ENCODE results near the gene DDX25. TPM values are rescaled to one million over a fixed set of nuclear protein-coding genes. Genes with fewer than 3 reads are reported as not detected.

The DDX25 gene
- total RNA-seq, 1 experiment from 2014 or later, result 0.39 TPM

DNA sequence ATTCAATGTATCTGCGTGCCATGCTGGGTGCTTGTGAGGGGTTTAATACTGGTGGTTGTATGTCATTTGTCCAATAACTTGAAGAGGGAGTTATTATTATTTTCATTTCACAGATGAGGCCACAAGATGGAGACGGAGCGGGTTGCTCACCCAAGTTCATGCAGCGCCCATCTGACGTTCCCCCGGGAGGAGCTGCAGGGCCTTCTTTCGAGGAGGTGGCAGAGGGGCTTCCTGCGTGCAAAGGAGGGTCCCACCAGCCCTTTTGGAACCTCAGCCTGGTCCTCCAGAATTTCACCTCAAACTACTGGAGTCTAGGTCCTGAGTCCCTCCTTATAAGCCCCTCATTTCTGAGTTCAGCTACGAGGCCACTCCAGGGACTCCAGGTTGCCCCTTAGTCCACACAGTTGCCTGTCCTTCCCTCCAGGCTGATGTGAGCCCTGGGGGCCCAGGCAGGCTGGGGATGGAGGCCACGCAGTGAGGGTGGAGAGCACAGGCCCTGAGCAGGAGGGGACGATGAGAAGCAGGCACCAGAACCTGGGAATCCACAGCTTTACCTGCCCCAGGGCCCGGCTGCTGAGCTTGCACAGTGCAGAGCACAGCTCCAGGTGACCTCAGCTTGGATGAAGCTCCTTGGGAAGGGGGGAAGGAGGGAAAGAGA lies 38.6 kb downstream of the DDX25 start:
- ChIA-PET POLR2A (ENCODE audit: low non-redundant PET) (interaction anchor here (0.5 kb wide), 1 partner anchor 258 kb away, joined by 3 read pairs; no protein-coding TSS in a partner anchor), CTCF (interaction anchor here (0.7 to 2.1 kb wide), 2 partner anchors 119 to 251 kb away, joined by 3 to 12 read pairs; no protein-coding TSS in a partner anchor)
- DNase-seq (ENCODE audit: low spot score), result no peak
- no peak overlapping the region for H3K27ac ChIP-seq (ENCODE audit: low read depth, low read length, poor library complexity, severe bottlenecking)
- BruUV-seq (replicated peaks), result no TSS peak
- no peaks in the 10 kb centered on the region for H3K36me3 ChIP-seq (ENCODE audit: insufficient read depth, low read length, poor library complexity, severe bottlenecking)
- H3K4me3 ChIP-seq (ENCODE audit: low read depth, low read length, poor library complexity, severe bottlenecking), result no peak overlapping the region
- no peaks in the 10 kb centered on the region for H3K9me3 ChIP-seq (ENCODE audit: low read depth, low read length, poor library complexity, severe bottlenecking)
- no peaks in the 10 kb centered on the region for H3K27me3 ChIP-seq (replicated peaks; ENCODE audit: insufficient read depth, low read depth, low read length, poor library complexity)
- intact Hi-C loops (cut with micrococcal nuclease; ENCODE audit: unreplicated experiment), result loop anchor here (1.0 to 5.0 kb wide), 2 partner anchors 118 to 249 kb away; no protein-coding TSS in a partner anchor
- no peaks in the 10 kb centered on the region for H3K4me1 ChIP-seq (ENCODE audit: insufficient read depth, low read length, poor library complexity, severe bottlenecking)
- TF ChIP-seq EZH2 (IDR thresholded peaks at IDR 0.05; ENCODE audit: borderline replicate concordance, low read depth, low read length, poor library complexity, severe bottlenecking), result no peak
- TF ChIP-seq, protein P1, sequence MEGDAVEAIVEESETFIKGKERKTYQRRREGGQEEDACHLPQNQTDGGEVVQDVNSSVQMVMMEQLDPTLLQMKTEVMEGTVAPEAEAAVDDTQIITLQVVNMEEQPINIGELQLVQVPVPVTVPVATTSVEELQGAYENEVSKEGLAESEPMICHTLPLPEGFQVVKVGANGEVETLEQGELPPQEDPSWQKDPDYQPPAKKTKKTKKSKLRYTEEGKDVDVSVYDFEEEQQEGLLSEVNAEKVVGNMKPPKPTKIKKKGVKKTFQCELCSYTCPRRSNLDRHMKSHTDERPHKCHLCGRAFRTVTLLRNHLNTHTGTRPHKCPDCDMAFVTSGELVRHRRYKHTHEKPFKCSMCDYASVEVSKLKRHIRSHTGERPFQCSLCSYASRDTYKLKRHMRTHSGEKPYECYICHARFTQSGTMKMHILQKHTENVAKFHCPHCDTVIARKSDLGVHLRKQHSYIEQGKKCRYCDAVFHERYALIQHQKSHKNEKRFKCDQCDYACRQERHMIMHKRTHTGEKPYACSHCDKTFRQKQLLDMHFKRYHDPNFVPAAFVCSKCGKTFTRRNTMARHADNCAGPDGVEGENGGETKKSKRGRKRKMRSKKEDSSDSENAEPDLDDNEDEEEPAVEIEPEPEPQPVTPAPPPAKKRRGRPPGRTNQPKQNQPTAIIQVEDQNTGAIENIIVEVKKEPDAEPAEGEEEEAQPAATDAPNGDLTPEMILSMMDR (conservative IDR thresholded peaks at IDR 0.05; ENCODE audit: low read depth, low read length), result no peak

DNA sequence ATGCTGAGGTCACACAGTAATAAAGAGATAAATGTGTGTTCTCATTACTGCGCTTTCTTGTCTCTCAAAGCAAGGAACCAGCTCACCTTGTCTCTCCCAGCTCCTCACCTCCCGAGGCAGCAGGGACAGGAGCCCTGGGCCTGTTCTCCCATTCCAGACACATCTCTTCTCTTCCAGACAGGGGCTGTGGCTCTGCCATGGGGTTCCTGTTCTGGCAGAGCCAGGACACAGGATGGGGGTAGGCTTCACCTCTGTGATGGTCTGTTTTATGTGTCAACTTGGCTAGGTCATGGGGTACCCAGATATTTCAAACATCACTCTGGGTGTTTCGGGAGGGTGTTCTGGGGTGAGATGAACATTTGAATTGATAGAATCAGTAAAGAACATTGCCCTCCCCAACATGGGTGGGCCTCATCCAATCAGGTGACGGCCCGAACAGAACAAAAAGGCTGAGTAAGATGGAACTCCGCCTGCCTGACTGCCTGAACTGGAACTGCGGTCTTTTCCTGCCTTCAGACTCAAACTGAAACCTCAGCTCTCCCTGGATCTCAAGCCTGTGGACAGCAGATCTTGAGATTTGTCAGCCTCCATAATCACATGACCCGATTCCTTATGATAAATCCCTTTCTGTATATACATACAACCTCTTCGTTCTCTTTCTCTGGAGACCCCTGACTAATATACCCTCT lies 39.5 kb downstream of the DDX25 start:
- H3K4me3 ChIP-seq (ENCODE audit: low read depth, low read length, poor library complexity, severe bottlenecking), result no peak overlapping the region
- ChIA-PET CTCF (no interaction called here), POLR2A (ENCODE audit: low non-redundant PET) (no interaction called here)
- H3K4me1 ChIP-seq (ENCODE audit: insufficient read depth, low read length, poor library complexity, severe bottlenecking), result no peaks in the 10 kb centered on the region
- no peaks in the 10 kb centered on the region for H3K27me3 ChIP-seq (replicated peaks; ENCODE audit: insufficient read depth, low read depth, low read length, poor library complexity)
- intact Hi-C loops (cut with micrococcal nuclease; ENCODE audit: unreplicated experiment), result loop anchor here (5.0 kb wide), 1 partner anchor 248 kb away; no protein-coding TSS in a partner anchor
- H3K9me3 ChIP-seq (ENCODE audit: low read depth, low read length, poor library complexity, severe bottlenecking), result no peaks in the 10 kb centered on the region
- no TSS peak for BruUV-seq (replicated peaks)
- no peak for DNase-seq (ENCODE audit: low spot score)
- TF ChIP-seq, protein P1 (conservative IDR thresholded peaks at IDR 0.05; ENCODE audit: low read depth, low read length), result no peak
- no peak overlapping the region for H3K27ac ChIP-seq (ENCODE audit: low read depth, low read length, poor library complexity, severe bottlenecking)
- no peaks in the 10 kb centered on the region for H3K36me3 ChIP-seq (ENCODE audit: insufficient read depth, low read length, poor library complexity, severe bottlenecking)

DNA sequence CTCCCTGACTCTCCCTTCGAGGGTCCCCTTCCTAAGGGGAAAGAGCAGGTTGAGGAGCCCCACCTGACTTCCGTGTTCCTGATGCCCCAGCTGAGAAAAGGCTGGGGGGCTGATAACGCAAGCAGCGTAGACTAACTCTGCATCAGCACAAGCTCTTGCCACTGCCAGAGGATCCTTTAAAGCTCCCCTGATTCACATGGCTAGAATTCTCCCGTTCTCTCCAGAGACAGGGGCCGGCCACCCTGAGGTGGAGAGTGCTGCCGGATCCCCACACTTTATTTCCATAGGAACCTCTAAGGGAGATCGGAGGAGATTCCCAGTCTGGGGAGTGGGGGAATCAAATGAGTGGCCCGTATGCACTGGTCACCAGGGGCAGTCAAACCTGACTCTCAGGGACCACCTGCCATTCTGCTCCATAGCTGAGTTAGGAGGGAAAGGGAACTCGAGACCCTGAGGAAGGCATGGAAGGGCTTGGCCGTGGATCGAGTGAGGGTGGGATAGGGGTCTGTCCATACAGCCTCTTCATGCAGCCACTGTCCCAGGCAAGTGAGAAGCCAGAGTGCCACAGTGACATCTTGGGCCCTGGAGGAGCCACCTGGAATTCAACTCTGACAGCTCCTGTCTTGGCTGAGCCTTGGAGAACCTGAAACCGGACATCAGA lies 40.2 kb downstream of the DDX25 start:
- CTCF ChIA-PET, result no interaction called here
- intact Hi-C loops (cut with micrococcal nuclease; ENCODE audit: unreplicated experiment), result loop anchor here (5.0 kb wide), 1 partner anchor 248 kb away; no protein-coding TSS in a partner anchor
- TF ChIP-seq, protein P1 (conservative IDR thresholded peaks at IDR 0.05; ENCODE audit: low read depth, low read length), result no peak
- TF ChIP-seq EZH2 (IDR thresholded peaks at IDR 0.05; ENCODE audit: borderline replicate concordance, low read depth, low read length, poor library complexity, severe bottlenecking), result no peak
- POLR2A ChIA-PET (ENCODE audit: low non-redundant PET), result no interaction called here
- no TSS peak for BruUV-seq (replicated peaks)
- no peak overlapping the region for H3K27ac ChIP-seq (ENCODE audit: low read depth, low read length, poor library complexity, severe bottlenecking)
- no peak for DNase-seq (ENCODE audit: low spot score)
- no peak overlapping the region for H3K4me3 ChIP-seq (ENCODE audit: low read depth, low read length, poor library complexity, severe bottlenecking)
- no peaks in the 10 kb centered on the region for H3K36me3 ChIP-seq (ENCODE audit: insufficient read depth, low read length, poor library complexity, severe bottlenecking)
- no peaks in the 10 kb centered on the region for H3K4me1 ChIP-seq (ENCODE audit: insufficient read depth, low read length, poor library complexity, severe bottlenecking)
- no peaks in the 10 kb centered on the region for H3K9me3 ChIP-seq (ENCODE audit: low read depth, low read length, poor library complexity, severe bottlenecking)
- H3K27me3 ChIP-seq (replicated peaks; ENCODE audit: insufficient read depth, low read depth, low read length, poor library complexity), result no peaks in the 10 kb centered on the region

Data from A673 (cell line).